OCI-LY7 (cell line): ENCODE data around the gene OSBP2.

ENCODE experiments used
- EZH2phosphoT487 ChIP-seq: fragments of 200-600 bp; sonication (generic); IDR thresholded peaks from 2 replicates; pipeline ENCODE4 v1.6.1; 2018; ENCODE audit warnings: low read depth, borderline replicate concordance, mild to moderate bottlenecking, mixed run types, antibody characterized with exemption, low read length, moderate library complexity, mixed read lengths
- TF ChIP-seq, protein P1 (sequence below): fragments of 200-600 bp; sonication (generic); conservative IDR thresholded peaks from 2 replicates; pipeline ENCODE4 v1.5.1; 2014; ENCODE audit warnings: mild to moderate bottlenecking, antibody characterized with exemption, low read length, moderate library complexity, mixed read lengths

DNA sequence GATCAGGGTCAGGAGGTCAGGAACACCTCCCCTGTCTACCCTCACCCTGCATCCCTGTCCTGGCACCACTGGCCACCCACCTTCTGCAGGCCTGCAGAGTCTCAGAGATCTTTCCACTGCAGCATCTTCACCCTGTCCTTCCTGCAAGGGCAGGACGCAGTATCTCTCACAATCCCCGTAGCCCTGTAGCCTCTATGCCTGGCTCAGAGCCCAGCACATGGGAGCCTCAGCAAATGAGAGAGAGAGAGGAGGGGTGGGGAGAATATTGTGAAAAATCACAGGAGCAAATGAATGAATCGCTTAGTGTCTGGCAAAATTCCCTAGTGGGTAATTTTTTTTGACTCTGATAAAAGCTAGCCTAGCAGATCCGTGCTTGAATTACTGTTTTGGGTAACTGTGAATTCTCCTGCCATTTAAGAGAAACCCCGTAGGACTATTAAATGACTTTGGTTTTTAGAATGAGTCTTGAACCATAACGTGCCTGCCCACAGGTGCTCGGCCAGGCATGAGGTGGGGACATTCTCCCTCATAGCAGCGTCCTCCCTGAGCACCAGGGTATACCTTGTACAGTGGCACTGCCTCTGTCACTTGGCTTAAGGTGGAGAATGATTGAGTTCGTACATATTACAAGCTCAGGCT is 182.4 kb downstream of the OSBP2 start:
- TF ChIP-seq, protein P1, sequence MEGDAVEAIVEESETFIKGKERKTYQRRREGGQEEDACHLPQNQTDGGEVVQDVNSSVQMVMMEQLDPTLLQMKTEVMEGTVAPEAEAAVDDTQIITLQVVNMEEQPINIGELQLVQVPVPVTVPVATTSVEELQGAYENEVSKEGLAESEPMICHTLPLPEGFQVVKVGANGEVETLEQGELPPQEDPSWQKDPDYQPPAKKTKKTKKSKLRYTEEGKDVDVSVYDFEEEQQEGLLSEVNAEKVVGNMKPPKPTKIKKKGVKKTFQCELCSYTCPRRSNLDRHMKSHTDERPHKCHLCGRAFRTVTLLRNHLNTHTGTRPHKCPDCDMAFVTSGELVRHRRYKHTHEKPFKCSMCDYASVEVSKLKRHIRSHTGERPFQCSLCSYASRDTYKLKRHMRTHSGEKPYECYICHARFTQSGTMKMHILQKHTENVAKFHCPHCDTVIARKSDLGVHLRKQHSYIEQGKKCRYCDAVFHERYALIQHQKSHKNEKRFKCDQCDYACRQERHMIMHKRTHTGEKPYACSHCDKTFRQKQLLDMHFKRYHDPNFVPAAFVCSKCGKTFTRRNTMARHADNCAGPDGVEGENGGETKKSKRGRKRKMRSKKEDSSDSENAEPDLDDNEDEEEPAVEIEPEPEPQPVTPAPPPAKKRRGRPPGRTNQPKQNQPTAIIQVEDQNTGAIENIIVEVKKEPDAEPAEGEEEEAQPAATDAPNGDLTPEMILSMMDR: no peak
- no peak for TF ChIP-seq EZH2phosphoT487
